ENCODE results near the gene HEMK1.

Gene HEMK1

GRCh38 chr3:50605901-50606326, 36.6 kb downstream of the HEMK1 start:
- H3K9me2 ChIP-seq (replicated peaks; ENCODE audit: control insufficient read depth, low read length), result no peaks in the 10 kb centered on the region
- no peaks in the 10 kb centered on the region for H3F3A ChIP-seq (ENCODE audit: control insufficient read depth, insufficient read depth)
- H4K20me1 ChIP-seq (ENCODE audit: control insufficient read depth, insufficient read depth, low read depth, low read length), result peaks cover 3% of the 10 kb centered on the region
- peaks cover 6% of the 10 kb centered on the region for H3K4me1 ChIP-seq (ENCODE audit: control insufficient read depth, low read length)
- peaks cover 59% of the 10 kb centered on the region for H3K27me3 ChIP-seq (ENCODE audit: control insufficient read depth, low read length)
- H3K4me3 ChIP-seq (ENCODE audit: low read length), result no peak overlapping the region
- H3K9me3 ChIP-seq (ENCODE audit: control insufficient read depth, insufficient read depth, low read length), result no peaks in the 10 kb centered on the region
- H3K36me3 ChIP-seq (ENCODE audit: control insufficient read depth, low read length), result no peaks in the 10 kb centered on the region
- no peak overlapping the region for H3K4me2 ChIP-seq (ENCODE audit: low read length)
- no peak for TF ChIP-seq CTCF (IDR thresholded peaks at IDR 0.05; ENCODE audit: low read depth, low read length, poor library complexity, severe bottlenecking)
- no peak for TF ChIP-seq EZH2phosphoT487 (IDR thresholded peaks at IDR 0.05; ENCODE audit: borderline replicate concordance, low read length)
- no peaks in the 10 kb centered on the region for H3K79me2 ChIP-seq (ENCODE audit: control insufficient read depth, low read length)
- H3K27ac ChIP-seq (ENCODE audit: low read depth, low read length), result no peak overlapping the region

GRCh38 chr3:50606596-50606995, 37.3 kb downstream of the HEMK1 start:
- Histone ChIP-seq H3K79me2 (ENCODE audit: control insufficient read depth, low read length) (no peaks in the 10 kb centered on the region), H3K4me1 (ENCODE audit: control insufficient read depth, low read length) (peaks cover 13% of the 10 kb centered on the region), H3F3A (ENCODE audit: control insufficient read depth, insufficient read depth) (no peaks in the 10 kb centered on the region), H4K20me1 (ENCODE audit: control insufficient read depth, insufficient read depth, low read depth, low read length) (peaks cover 10% of the 10 kb centered on the region), H3K4me2 (ENCODE audit: low read length) (no peak overlapping the region), H3K27me3 (ENCODE audit: control insufficient read depth, low read length) (peaks cover 66% of the 10 kb centered on the region), H3K36me3 (ENCODE audit: control insufficient read depth, low read length) (no peaks in the 10 kb centered on the region), H3K9me2 (replicated peaks; ENCODE audit: control insufficient read depth, low read length) (no peaks in the 10 kb centered on the region), H3K27ac (ENCODE audit: low read depth, low read length) (no peak overlapping the region), H3K4me3 (ENCODE audit: low read length) (no peak overlapping the region), H3K9me3 (ENCODE audit: control insufficient read depth, insufficient read depth, low read length) (no peaks in the 10 kb centered on the region)
- TF ChIP-seq CTCF (IDR thresholded peaks at IDR 0.05; ENCODE audit: low read depth, low read length, poor library complexity, severe bottlenecking), result no peak
- TF ChIP-seq EZH2phosphoT487 (IDR thresholded peaks at IDR 0.05; ENCODE audit: borderline replicate concordance, low read length), result no peak

GRCh38 chr3:50607271-50608091, 38.2 kb downstream of the HEMK1 start:
- Histone ChIP-seq H3K4me2 (ENCODE audit: low read length) (no peak overlapping the region), H3K36me3 (ENCODE audit: control insufficient read depth, low read length) (no peaks in the 10 kb centered on the region), H3K4me3 (ENCODE audit: low read length) (no peak overlapping the region), H3K9me2 (replicated peaks; ENCODE audit: control insufficient read depth, low read length) (no peaks in the 10 kb centered on the region), H4K20me1 (ENCODE audit: control insufficient read depth, insufficient read depth, low read depth, low read length) (peaks cover 10% of the 10 kb centered on the region), H3K27ac (ENCODE audit: low read depth, low read length) (no peak overlapping the region), H3K9me3 (ENCODE audit: control insufficient read depth, insufficient read depth, low read length) (no peaks in the 10 kb centered on the region), H3K79me2 (ENCODE audit: control insufficient read depth, low read length) (no peaks in the 10 kb centered on the region), H3K27me3 (ENCODE audit: control insufficient read depth, low read length) (peaks cover 75% of the 10 kb centered on the region), H3K4me1 (ENCODE audit: control insufficient read depth, low read length) (peaks cover 14% of the 10 kb centered on the region), H3F3A (ENCODE audit: control insufficient read depth, insufficient read depth) (peaks cover 3% of the 10 kb centered on the region)
- no peak for TF ChIP-seq CTCF (IDR thresholded peaks at IDR 0.05; ENCODE audit: low read depth, low read length, poor library complexity, severe bottlenecking)
- no peak for TF ChIP-seq EZH2phosphoT487 (IDR thresholded peaks at IDR 0.05; ENCODE audit: borderline replicate concordance, low read length)

Data from DOHH2 (cell line).